ENCODE measurements around the gene CA6. TPM values are rescaled to one million over a fixed set of nuclear protein-coding genes. Genes with fewer than 3 reads are reported as not detected.
"Not testable (repeated sequence)": the region's sequence is repeated elsewhere in the genome, so short reads cannot be mapped to it uniquely, and the experiment has no call there.

Gene CA6
- polyA plus RNA-seq, 3 donors, result 0.08 TPM; not detected in 2

DNA sequence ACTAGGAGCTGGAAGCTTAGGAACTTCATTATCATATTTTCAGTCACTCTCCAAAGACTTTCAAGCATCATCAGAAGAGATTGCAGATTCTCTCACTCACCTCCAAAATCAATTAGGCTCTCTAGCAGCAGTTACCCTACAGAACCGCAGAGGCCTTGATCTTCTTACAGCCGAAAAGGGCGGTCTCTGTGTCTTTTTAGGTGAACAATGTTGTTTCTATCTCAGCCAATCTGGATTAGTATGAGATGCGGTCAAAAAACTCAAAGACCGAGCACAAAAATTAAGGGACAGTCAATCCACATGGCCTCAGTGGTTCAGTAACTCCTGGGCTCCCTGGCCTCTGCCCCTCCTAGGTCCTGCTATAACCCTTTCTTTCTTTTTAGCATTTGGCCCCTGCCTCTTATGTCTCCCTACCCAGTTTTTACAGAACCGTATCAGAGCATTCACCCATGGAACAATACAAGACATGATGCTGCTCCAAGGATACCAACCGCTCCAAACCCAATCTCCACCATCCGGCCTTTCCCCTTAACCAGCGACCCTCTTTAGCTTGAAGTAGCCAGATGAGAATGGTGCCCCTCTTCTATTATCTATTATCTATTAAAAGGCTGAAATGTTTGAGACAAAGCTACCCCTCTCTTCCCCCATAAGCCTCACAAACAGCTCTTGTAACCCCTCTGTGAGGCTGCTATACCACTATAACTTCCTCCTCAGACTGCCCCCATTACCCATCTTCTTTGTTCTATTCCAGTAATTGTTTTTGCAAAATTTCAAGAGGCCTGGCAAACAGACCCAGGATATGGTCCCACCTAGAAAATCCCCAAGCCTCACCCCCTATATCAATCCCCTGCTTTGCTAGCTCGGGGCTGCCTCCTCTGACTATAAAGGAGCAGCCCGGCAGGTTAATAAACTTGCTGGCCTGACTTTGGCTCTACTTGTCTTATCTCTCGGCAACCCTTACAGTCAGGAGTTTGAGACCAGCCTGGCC lies 18.7 kb upstream of the CA6 start:
- no peak for DNase-seq (ENCODE audit: low read depth in 3 of 3, low spot score in 2 of 3)

- DNase-seq (ENCODE audit: low read depth in 3 of 3, low spot score in 2 of 3), result no peak
Measured at GRCh38 chr1:8930116-8930515, 15.6 kb upstream of the CA6 start.

- DNase-seq (ENCODE audit: low read depth in 3 of 3, low spot score in 2 of 3), result not testable (repeated sequence)
Measured at GRCh38 chr1:8937051-8937450, 8.6 kb upstream of the CA6 start.

DNA sequence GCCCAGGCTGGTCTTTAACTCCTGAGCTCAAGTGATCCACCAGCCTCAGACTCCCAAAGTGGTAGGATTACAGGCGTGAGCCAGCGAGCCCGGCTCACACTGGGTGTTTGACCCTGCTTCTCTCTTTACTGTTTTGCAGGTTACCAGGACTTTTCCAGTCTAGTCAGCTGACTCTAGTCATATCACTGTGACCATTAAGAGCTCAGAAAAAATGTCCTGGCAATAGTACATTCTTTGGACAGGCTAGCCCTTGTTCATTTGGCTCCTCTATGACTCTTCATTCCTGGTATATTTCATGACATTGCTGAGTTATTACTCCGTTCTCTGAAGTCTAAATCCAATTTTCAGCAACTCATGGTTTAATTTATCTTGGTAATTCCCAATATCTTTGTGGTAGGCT lies 8.0 kb upstream of the CA6 start:
- no peak for DNase-seq (ENCODE audit: low read depth in 3 of 3, low spot score in 2 of 3)

- no peak for DNase-seq (ENCODE audit: low read depth in 3 of 3, low spot score in 2 of 3)
Measured at GRCh38 chr1:8938232-8938999, 7.3 kb upstream of the CA6 start.

GRCh38 chr1:8939000-8939265 lies 6.7 kb upstream of the CA6 start:
- no peak for DNase-seq (ENCODE audit: low read depth in 3 of 3, low spot score in 2 of 3)

- DNase-seq (ENCODE audit: low read depth in 3 of 3, low spot score in 2 of 3), result no peak
Measured at GRCh38 chr1:8939362-8939995, 6.2 kb upstream of the CA6 start.

- no peak for DNase-seq (ENCODE audit: low read depth in 3 of 3, low spot score in 2 of 3)
Measured at GRCh38 chr1:8941906-8942305, 3.8 kb upstream of the CA6 start.

GRCh38 chr1:8943498-8944405 lies 1.9 kb upstream of the CA6 start:
- DNase-seq (ENCODE audit: low read depth in 3 of 3, low spot score in 2 of 3), result no peak

- DNase-seq (ENCODE audit: low read depth in 3 of 3, low spot score in 2 of 3), result no peak
Measured at GRCh38 chr1:8947127-8947691, 1.5 kb downstream of the CA6 start.

DNA sequence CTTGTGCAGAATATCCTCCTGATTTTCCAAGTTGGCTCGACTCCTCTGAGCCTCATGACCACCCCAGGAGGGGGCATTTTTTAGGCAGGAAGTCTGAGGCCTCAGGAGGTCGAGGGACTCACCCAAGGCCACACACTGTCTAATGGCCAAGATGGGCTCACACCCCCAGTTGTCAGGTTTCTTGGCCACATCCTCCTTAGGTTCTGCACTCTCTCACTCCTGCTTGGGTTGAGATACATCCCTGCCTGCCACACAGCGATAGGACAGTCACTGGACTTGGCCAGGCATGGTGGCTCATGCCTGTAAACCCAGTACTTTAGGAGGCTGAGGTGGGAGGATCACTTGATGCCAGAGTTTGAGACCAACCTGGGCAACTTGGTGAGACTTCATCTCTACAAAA lies 4.6 kb downstream of the CA6 start:
- no peak for DNase-seq (ENCODE audit: low read depth in 3 of 3, low spot score in 2 of 3)

DNA sequence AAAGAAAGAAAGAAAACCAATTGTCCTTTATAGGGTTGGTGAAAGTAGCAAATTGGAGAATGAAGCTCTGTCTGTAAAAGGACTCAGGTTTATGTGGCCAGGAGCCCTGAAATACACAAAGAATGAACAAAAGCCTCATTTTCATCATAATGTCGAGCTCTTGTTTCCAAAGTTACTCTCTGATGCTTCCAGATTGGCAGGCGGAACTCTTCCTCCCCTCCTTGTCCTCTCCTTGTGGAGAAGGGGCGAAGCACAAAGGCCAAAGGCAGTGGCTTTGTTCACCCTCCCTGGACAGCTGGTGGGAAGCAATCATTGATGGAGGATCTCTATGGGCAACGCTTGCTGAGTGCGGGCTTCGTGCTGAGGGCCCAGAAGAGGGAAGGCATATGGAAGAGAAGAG lies 5.6 kb downstream of the CA6 start:
- DNase-seq (ENCODE audit: low read depth in 3 of 3, low spot score in 2 of 3), result no peak

DNA sequence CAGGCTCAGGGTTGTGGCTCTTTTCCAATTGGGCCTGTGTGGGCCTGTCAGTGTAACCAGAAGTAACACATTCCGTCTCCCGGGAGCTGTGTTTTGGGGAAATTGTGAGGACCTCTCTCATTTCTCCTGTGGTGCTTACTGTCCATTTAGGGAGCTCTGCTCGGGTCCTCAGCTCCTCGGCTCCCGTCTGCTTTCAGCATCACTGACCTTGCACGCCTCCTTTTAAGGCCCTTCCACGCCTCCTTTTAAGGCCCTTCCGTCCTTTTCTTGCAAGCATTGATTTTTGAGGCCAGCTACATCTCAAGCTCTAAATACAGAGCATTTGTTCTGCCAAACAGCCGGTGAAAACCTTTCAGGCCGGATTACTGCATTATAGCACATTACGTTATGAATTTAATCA lies 9.7 kb downstream of the CA6 start:
- DNase-seq (ENCODE audit: low read depth in 3 of 3, low spot score in 2 of 3), result no peak

GRCh38 chr1:8956461-8957349 lies 11.0 kb downstream of the CA6 start:
- no peak for DNase-seq (ENCODE audit: low read depth in 3 of 3, low spot score in 2 of 3)

DNA sequence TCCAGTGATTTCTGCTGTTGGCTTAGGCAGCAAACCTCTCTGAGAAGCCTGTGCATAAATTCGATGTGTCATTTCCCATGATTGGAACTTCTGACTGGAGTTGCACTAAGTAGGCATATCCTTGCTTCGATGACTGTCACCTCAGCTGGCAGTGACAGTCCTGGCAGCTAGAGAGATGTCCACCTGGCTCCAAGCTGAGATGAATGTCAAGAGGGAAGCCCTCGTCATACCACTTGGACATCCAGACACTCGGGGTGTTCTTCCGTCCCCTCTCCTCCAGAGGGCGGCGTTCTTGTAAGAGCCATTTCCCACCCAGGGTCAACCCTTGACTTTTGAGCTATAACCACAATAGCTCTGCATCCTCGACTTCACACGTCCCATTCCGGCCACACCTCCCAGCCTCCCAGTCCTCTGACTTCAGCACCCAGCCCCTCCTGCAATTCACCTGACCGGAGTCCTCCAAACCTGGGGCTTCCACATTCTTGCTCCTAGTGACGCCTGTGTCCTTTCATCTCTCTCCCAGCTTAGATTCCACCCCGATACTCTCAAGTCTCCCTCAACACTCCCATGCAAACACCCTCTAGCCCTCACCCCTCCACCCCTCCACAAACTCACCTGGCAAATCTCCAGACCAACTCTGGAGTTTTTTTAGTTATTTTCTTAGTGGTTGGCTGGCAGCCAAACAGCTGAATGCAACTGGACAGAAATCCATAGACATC lies 17.3 kb downstream of the CA6 start:
- no peak for DNase-seq (ENCODE audit: low read depth in 3 of 3, low spot score in 2 of 3)

- DNase-seq (ENCODE audit: low read depth in 3 of 3, low spot score in 2 of 3), result no peak
Measured at GRCh38 chr1:8963963-8964362, 18.3 kb downstream of the CA6 start.

DNA sequence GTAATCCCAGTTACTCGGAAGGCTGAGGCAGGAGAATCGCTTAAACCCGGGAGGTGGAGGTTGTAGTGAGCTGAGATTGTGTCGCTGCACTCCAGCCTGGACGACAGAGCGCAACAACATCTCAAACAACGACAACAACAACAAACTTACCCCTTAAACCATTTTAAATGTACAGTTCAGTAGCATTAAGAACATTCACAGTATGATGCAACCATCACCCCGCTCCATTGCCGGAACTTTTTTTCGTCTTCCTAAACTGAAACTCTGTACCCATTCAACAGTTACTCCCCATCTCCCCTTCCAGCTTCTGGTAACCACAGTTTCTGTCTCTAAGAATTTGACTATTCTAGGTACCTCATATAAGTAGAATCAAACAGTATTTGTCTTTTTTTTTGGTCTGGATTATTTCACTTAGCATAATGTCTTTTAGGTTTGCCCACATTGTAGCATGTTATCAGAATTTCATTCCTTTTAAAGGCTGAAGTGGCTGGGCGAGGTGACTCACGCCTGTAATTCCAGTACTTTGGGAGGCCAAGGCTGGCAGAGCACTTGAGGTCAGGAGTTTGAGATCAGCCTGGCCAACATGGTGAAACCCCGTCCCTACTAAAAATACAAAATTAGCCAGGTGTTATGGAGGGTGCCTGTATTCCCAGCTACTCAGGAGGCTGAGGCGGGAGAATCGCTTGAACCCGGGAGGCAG lies 19.6 kb downstream of the CA6 start:
- DNase-seq (ENCODE audit: low read depth in 3 of 3, low spot score in 2 of 3), result no peak

GRCh38 chr1:8966606-8967005 lies 20.9 kb downstream of the CA6 start:
- no peak for DNase-seq (ENCODE audit: low read depth in 3 of 3, low spot score in 2 of 3)

Data from right renal cortex interstitium (tissue), 3 donors.